GM12864 (cell line): ENCODE results near the gene CTNNBL1.
"Not testable (repeated sequence)": the region's sequence is repeated elsewhere in the genome, so short reads cannot be mapped to it uniquely, and the experiment has no call there.

Experiments used
- DNase-seq: peaks from one replicate; pipeline ENCODE4 v3.0.0-alpha.2; 2011; ENCODE audit warnings: low read depth
- H3K4me3 ChIP-seq: 2 replicates; pipeline ENCODE4 v1.5.1; 2011; ENCODE audit warnings: mild to moderate bottlenecking, low read depth, low read length, control low read depth
- CTCF ChIP-seq: IDR thresholded peaks from 2 replicates; pipeline ENCODE4 v1.5.1; 2011; ENCODE audit warnings: low read depth, mild to moderate bottlenecking, moderate library complexity, low read length, control low read depth, inconsistent platforms; ENCODE audit errors: missing control alignments

The CTNNBL1 gene

DNA sequence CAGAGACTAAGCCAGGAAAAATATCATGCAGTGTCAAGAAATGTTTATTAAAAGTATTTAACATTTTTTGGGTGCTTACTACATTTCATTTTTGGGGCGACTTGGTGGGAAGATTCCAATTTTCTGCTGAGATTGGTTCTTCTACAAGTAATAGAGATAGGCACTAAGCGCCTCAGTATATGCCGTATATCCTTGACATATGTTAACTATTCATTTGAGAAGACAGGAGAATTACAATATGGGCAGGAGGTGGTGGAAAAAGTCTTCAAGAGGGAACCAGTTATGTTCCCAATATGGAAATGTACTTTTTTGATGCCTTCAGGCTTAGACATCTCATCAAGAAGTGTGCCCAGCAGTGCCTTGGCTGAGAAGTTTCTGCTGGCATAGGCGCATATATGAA is 6.5 kb downstream of the CTNNBL1 start:
- H3K4me3 ChIP-seq, result no peak overlapping the region
- TF ChIP-seq CTCF, result no peak
- DNase-seq, result no peak

GRCh38 chr20:37701676-37702075 is 7.8 kb downstream of the CTNNBL1 start:
- DNase-seq, H3K4me3 ChIP-seq: not testable (repeated sequence)

DNA sequence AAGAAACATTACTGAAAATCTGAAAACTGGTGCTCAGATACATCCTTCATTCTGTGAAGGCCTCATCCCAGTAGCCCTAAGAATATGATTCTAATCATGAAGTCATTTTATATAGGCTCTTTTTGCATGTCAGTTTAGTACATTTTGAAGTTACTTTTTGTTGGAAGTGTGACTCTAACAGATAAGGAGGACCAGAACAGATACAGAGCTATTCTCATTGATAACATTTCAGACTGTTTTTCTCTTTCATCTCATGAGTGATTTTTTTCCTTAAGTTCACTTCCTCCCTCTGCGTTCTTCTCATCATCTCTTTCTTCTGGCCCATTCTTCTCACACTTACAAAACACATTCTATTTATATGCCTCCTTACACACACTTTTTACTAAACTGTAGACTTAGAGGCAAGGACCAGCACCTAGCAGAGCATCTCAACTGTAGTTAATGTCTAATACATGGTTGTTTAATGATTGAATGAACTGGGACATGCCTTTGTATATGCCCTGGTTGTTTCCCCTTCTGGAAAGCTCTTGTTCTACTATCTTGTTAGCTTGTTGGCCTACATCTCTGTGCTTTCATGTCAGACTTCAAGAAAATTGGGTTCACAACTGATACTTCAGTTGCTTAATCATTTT is 8.7 kb downstream of the CTNNBL1 start:
- TF ChIP-seq CTCF, result no peak
- H3K4me3 ChIP-seq, result no peak overlapping the region
- no peak for DNase-seq

GRCh38 chr20:37703035-37703845 is 9.4 kb downstream of the CTNNBL1 start:
- no peak for DNase-seq
- no peak for TF ChIP-seq CTCF
- no peak overlapping the region for H3K4me3 ChIP-seq

DNA sequence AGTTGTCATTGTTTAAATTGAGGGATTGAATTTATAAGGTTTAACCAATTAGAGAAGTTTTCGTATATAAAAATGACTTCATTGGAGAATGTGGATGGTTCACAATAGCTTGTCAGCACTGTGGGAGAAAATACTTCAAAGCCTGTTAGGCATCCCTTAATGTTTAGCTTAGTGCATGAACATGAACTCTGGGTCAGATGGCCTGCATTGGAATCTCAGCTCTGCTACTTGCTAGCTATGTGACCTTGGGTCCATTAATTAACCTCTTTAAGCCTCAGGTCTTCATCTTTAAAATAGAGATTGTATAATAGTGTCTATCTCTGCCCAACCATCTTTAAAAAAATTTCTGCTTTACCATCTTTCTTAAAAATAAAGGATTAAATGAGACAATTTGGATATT is 11.1 kb downstream of the CTNNBL1 start:
- no peak for DNase-seq
- TF ChIP-seq CTCF, result no peak

DNA sequence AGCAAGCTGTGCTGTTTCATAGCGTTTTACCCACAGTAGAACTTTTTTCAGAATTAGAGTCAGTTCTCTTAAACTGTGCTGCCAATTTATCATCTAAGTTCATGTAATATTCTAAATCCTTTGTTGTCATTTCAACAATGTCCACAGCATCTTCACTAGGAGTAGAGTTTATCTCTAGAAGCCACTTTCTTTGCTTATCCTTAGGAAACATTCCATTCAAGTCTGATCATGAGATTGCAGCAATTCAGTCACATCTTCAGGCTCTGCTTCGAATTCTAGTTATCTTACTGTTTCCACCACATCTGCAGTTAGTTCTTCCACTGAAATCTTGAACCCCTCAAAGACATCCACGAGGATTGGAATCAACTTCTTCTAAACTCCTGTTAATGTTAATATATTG is 12.5 kb downstream of the CTNNBL1 start:
- no peak for TF ChIP-seq CTCF
- no peak overlapping the region for H3K4me3 ChIP-seq
- DNase-seq, result no peak

More for the DNA sequence above, 11.1 kb downstream of the CTNNBL1 start:
- no peak overlapping the region for H3K4me3 ChIP-seq

GRCh38 chr20:37711001-37711400 is 17.2 kb downstream of the CTNNBL1 start:
- no peak overlapping the region for H3K4me3 ChIP-seq
- TF ChIP-seq CTCF, result no peak
- DNase-seq, result no peak
